ENCODE measurements around the gene NELFCD. TPM values are rescaled to one million over a fixed set of nuclear protein-coding genes. Genes with fewer than 3 reads are reported as not detected.

Gene NELFCD
- total and polyA plus RNA-seq, 2 donors from 2014 or later, result 50.2 to 63.4 TPM

GRCh38 chr20:59044295-59044694 is 63.2 kb downstream of the NELFCD start:
- DNase-seq (no peak), FAIRE-seq (no peak)
- H3K36me3 ChIP-seq (ENCODE audit: control insufficient read depth in 2 of 3, insufficient read depth in 3 of 3, low read length in 3 of 3), result no peaks in the 10 kb centered on the region
- intact Hi-C loops (cut with DNase I), result no loop called here
- no peak for TF ChIP-seq CTCF (IDR thresholded peaks at IDR 0.05; ENCODE audit: borderline replicate concordance, extremely low read depth, insufficient read depth)
- H3K27me3 ChIP-seq (ENCODE audit: control insufficient read depth, insufficient read depth, low read length), result no peaks in the 10 kb centered on the region
- H3K27ac ChIP-seq (ENCODE audit: low read depth in 2 of 2, low read length in 2 of 2), result no peak overlapping the region
- H3K4me1 ChIP-seq (ENCODE audit: control insufficient read depth in 2 of 3, insufficient read depth in 2 of 3, low read depth in 1 of 3, low read length in 3 of 3), result peaks cover 2 to 11% (median 7%) of the 10 kb centered on the region in 3 donors
- H3K4me3 ChIP-seq (ENCODE audit: low read length in 3 of 3), result no peak overlapping the region
- H3K9ac ChIP-seq (ENCODE audit: low read length in 3 of 3), result no peak overlapping the region
- H3K9me3 ChIP-seq (ENCODE audit: control insufficient read depth in 2 of 3, insufficient read depth in 1 of 3, low read length in 3 of 3), result no peaks in the 10 kb centered on the region

Other genes with a start within 250 kb of the NELFCD start
- gene GNAS-AS1, start 130.4 kb upstream of the NELFCD start, total RNA-seq, result 0.88 TPM
- 0.37 TPM for gene GNAS-AS1, start 130.4 kb upstream of the NELFCD start, polyA plus RNA-seq (ENCODE audit: insufficient read depth, low read depth, low replicate concordance)
- gene GNAS, start 128.5 kb upstream of the NELFCD start, total RNA-seq, result 792 TPM
- 867 TPM for gene GNAS, start 128.5 kb upstream of the NELFCD start, polyA plus RNA-seq (ENCODE audit: insufficient read depth, low read depth, low replicate concordance)
- 200 TPM for gene CTSZ, start 26.0 kb downstream of the NELFCD start, total RNA-seq
- 234 TPM for gene CTSZ, start 26.0 kb downstream of the NELFCD start, polyA plus RNA-seq (ENCODE audit: insufficient read depth, low read depth, low replicate concordance)
- gene TUBB1, start 38.2 kb downstream of the NELFCD start, total RNA-seq, result not detected
- gene TUBB1, start 38.2 kb downstream of the NELFCD start, polyA plus RNA-seq (ENCODE audit: insufficient read depth, low read depth, low replicate concordance), result 0.17 TPM
- 67.7 TPM for gene ATP5F1E, start 51.1 kb downstream of the NELFCD start, total RNA-seq
- gene ATP5F1E, start 51.1 kb downstream of the NELFCD start, polyA plus RNA-seq (ENCODE audit: insufficient read depth, low read depth, low replicate concordance), result 251 TPM
- 38.5 TPM for gene PRELID3B, start 61.5 kb downstream of the NELFCD start, total RNA-seq
- gene PRELID3B, start 61.5 kb downstream of the NELFCD start, polyA plus RNA-seq (ENCODE audit: insufficient read depth, low read depth, low replicate concordance), result 26.4 TPM
- gene ZNF831, start 182.6 kb downstream of the NELFCD start, total RNA-seq, result 1.9 TPM
- gene ZNF831, start 182.6 kb downstream of the NELFCD start, polyA plus RNA-seq (ENCODE audit: insufficient read depth, low read depth, low replicate concordance), result 0.04 TPM